ENCODE measurements around the gene SUGCT.

DNA sequence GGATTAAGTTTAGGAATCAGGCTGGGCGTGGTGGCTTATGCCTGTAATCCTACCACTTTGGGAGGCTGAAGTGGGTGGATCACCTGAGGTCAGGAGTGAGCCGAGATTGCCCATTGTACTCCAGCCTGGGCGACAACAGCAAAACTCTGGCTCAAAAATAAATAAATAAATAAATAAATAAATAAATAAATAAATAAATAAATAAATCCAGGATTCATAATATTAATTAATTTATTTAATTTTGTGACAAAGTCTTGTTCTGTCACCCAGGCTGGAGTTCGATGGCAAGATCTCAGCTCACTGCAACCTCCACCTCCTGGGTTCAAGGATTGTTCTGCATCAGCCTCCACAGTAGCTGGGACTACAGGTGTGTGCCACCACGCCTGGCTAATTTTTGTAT, 4.2 kb downstream of the SUGCT start:
- TF ChIP-seq, protein P1, sequence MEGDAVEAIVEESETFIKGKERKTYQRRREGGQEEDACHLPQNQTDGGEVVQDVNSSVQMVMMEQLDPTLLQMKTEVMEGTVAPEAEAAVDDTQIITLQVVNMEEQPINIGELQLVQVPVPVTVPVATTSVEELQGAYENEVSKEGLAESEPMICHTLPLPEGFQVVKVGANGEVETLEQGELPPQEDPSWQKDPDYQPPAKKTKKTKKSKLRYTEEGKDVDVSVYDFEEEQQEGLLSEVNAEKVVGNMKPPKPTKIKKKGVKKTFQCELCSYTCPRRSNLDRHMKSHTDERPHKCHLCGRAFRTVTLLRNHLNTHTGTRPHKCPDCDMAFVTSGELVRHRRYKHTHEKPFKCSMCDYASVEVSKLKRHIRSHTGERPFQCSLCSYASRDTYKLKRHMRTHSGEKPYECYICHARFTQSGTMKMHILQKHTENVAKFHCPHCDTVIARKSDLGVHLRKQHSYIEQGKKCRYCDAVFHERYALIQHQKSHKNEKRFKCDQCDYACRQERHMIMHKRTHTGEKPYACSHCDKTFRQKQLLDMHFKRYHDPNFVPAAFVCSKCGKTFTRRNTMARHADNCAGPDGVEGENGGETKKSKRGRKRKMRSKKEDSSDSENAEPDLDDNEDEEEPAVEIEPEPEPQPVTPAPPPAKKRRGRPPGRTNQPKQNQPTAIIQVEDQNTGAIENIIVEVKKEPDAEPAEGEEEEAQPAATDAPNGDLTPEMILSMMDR (IDR thresholded peaks at IDR 0.05; ENCODE audit: low read depth, low read length) = no peak
- no peak for TF ChIP-seq EZH2phosphoT487 (IDR thresholded peaks at IDR 0.05; ENCODE audit: low read depth)
